Endothelial cell of umbilical vein (primary cell): ENCODE measurements around the gene SPTLC1. TPM values are rescaled to one million over a fixed set of nuclear protein-coding genes. Genes with fewer than 3 reads are reported as not detected.

Experiments
- BruUV-seq: library from RNA; stranded (reverse); fragments of 400-500 nt; replicated peaks from 2 replicates; lab custom pipeline; 2021; lab: Mats Ljungman, UMichigan
- CTCF ChIA-PET: fragments of 300-600, 350-600 bp; sonication (Branson Sonifier 250); formaldehyde crosslinking; loops from one replicate; lab custom pipeline; 2021; ENCODE audit warnings: antibody characterized with exemption, inconsistent platforms; lab: Charles Lee
- POLR2A ChIA-PET: fragments of 300-600, 350-600 bp; sonication (Branson Sonifier 250); formaldehyde crosslinking; loops from one replicate; lab custom pipeline; 2021; ENCODE audit warnings: antibody characterized with exemption, inconsistent platforms; lab: Charles Lee
- DNase-seq: peaks from one replicate; pipeline ENCODE4 v3.0.0-alpha.2; 2011; ENCODE audit warnings: low read depth, low spot score
- FAIRE-seq: peaks from 2 replicates; lab custom pipeline; 2011; peaks lifted over from hg19 to GRCh38; lab: Jason Lieb, UNC
- H2AFZ ChIP-seq: 2 replicates; pipeline ENCODE4 v1.6.0; 2012; ENCODE audit warnings: low read depth, low read length, control low read depth, inconsistent platforms
- H3K27ac ChIP-seq: 2 replicates; pipeline ENCODE4 v1.5.1; 2011; ENCODE audit warnings: low read depth, mild to moderate bottlenecking, control low read depth, low read length, moderate library complexity; ENCODE audit not compliant: insufficient read depth
- H3K27me3 ChIP-seq, 2 experiments: 2 replicates each; pipeline versions ENCODE4 v1.6.0 to v1.6.1; 2011; ENCODE audit warnings: low read length in 2 of 2, mixed read lengths in 1 of 2; ENCODE audit not compliant: control insufficient read depth in 2 of 2, insufficient read depth in 2 of 2
- H3K36me3 ChIP-seq, 2 experiments: 2 replicates in 1 of 2; 3 replicates in 1 of 2; pipeline ENCODE4 v1.5.1; 2011; ENCODE audit warnings: low read length in 2 of 2, mild to moderate bottlenecking in 1 of 2, moderate library complexity in 1 of 2; ENCODE audit not compliant: control insufficient read depth in 2 of 2, insufficient read depth in 2 of 2; ENCODE audit errors: extremely low read depth in 1 of 2
- H3K4me1 ChIP-seq: 3 replicates; pipeline ENCODE4 v1.5.1; 2011; ENCODE audit warnings: mild to moderate bottlenecking, low read length; ENCODE audit not compliant: control insufficient read depth, insufficient read depth; ENCODE audit errors: extremely low read depth
- H3K4me2 ChIP-seq: 2 replicates; pipeline ENCODE4 v1.6.1; 2011; ENCODE audit warnings: low read length, control low read depth, mixed read lengths; ENCODE audit not compliant: insufficient read depth
- H3K4me3 ChIP-seq, 3 experiments: fragments of 200-600 bp in 1 of 3; sonication (generic), shearing (Covaris generic) in 1 of 3; replicated peaks in 1 of 3; 2 replicates each; pipeline ENCODE4 v1.5.1; 2011 to 2016; ENCODE audit warnings: control low read depth in 3 of 3, low read length in 3 of 3, mild to moderate bottlenecking in 2 of 3, inconsistent platforms in 1 of 3, low read depth in 1 of 3, moderate library complexity in 1 of 3; ENCODE audit not compliant: insufficient read depth in 1 of 3
- H3K79me2 ChIP-seq: 2 replicates; pipeline ENCODE4 v1.6.0; 2012; ENCODE audit warnings: low read length, inconsistent platforms; ENCODE audit not compliant: control insufficient read depth, insufficient read depth
- H3K9ac ChIP-seq: replicated peaks from 2 replicates; pipeline ENCODE3; 2011; ENCODE audit warnings: low read length, control low read depth; ENCODE audit not compliant: insufficient read depth; ENCODE audit errors: extremely low read depth
- H3K9me1 ChIP-seq: replicated peaks from 3 replicates; pipeline ENCODE4 v1.6.0; 2011; ENCODE audit warnings: mild to moderate bottlenecking, low read length; ENCODE audit not compliant: control insufficient read depth, insufficient read depth; ENCODE audit errors: extremely low read depth
- H3K9me3 ChIP-seq: replicated peaks from 2 replicates; pipeline ENCODE4 v1.5.1; 2012; ENCODE audit warnings: low read length, inconsistent platforms; ENCODE audit not compliant: control insufficient read depth, insufficient read depth
- H4K20me1 ChIP-seq: replicated peaks from 2 replicates; pipeline ENCODE3; 2011; ENCODE audit warnings: mild to moderate bottlenecking, low read length; ENCODE audit not compliant: control insufficient read depth, insufficient read depth; ENCODE audit errors: extremely low read depth
- EZH2 ChIP-seq: IDR thresholded peaks from 2 replicates; pipeline ENCODE4 v1.6.1; 2012; ENCODE audit warnings: borderline replicate concordance, low read depth, mild to moderate bottlenecking, moderate library complexity, low read length, inconsistent platforms; ENCODE audit not compliant: severe bottlenecking
- FOS ChIP-seq: IDR thresholded peaks from 2 replicates; pipeline ENCODE4 v1.6.1; 2011; ENCODE audit warnings: mild to moderate bottlenecking, low read length, moderate library complexity, borderline replicate concordance; ENCODE audit not compliant: insufficient read depth
- GATA2 ChIP-seq: IDR thresholded peaks from 2 replicates; pipeline ENCODE4 v1.7.0; 2011; ENCODE audit warnings: low read depth, mild to moderate bottlenecking, moderate library complexity, mixed read lengths, low read length; ENCODE audit not compliant: insufficient read length, insufficient read depth
- JUN ChIP-seq: IDR thresholded peaks from 2 replicates; pipeline ENCODE4 v1.6.1; 2011; ENCODE audit warnings: borderline replicate concordance, low read depth; ENCODE audit not compliant: insufficient read length, insufficient read depth
- MAX ChIP-seq: IDR thresholded peaks from 2 replicates; pipeline ENCODE4 v1.6.1; 2011; ENCODE audit not compliant: insufficient read depth, insufficient read length
- MYC ChIP-seq: IDR thresholded peaks from one replicate; pipeline ENCODE4 v1.6.1; 2011; ENCODE audit warnings: mild to moderate bottlenecking, low read depth, low read length
- POLR2A ChIP-seq: IDR thresholded peaks from 2 replicates; pipeline ENCODE4 v1.6.1; 2012; ENCODE audit warnings: low read depth, mild to moderate bottlenecking, control low read depth, low read length
- POLR2AphosphoS5 ChIP-seq: IDR thresholded peaks from 2 replicates; pipeline ENCODE4 v1.6.1; 2012; ENCODE audit warnings: low read depth, mild to moderate bottlenecking, control low read depth, low read length, moderate library complexity; ENCODE audit not compliant: insufficient read depth
- dilution Hi-C: fragments of 300-500 bp; cut with MboI; formaldehyde crosslinking; loops from one replicate; pipeline ENCODE4 v1.15.0; 2019; ENCODE audit warnings: low sequenced_read_pairs; ENCODE audit not compliant: extremely low pct_ligation_motif_present
- intact Hi-C: fragments of 100-400 bp; cut with micrococcal nuclease; formaldehyde crosslinking; loops from one replicate; pipeline ENCODE4 v1.10.0; 2022
- polyA plus RNA-seq, 4 experiments: library from polyadenylated mRNA; depleted of rRNA in 3 of 4; stranded (reverse) in 3 of 4; unstranded in 1 of 4; fragments of >200 nt; gene quantifications; 2 replicates each; pipeline versions ENCODE4 v1.2.1 to v1.2.3, GENCODE V29; 2011 to 2012; ENCODE audit warnings: missing spikeins in 1 of 4
- total RNA-seq: library from RNA; stranded (reverse); gene quantifications from 2 replicates; pipeline ENCODE4 v1.2.3, GENCODE V29; 2021
- TF ChIP-seq, protein P1 (sequence below), 2 donors: IDR thresholded peaks; 1 replicate in 1 of 2; 2 replicates in 1 of 2; pipeline ENCODE4 v1.5.1; 2011; ENCODE audit warnings: low read length in 2 of 2, mild to moderate bottlenecking in 2 of 2, moderate library complexity in 2 of 2, control low read depth in 1 of 2, inconsistent platforms in 1 of 2, low read depth in 1 of 2; ENCODE audit not compliant: insufficient read depth in 1 of 2; ENCODE audit errors: extremely low read depth in 1 of 2

SPTLC1 gene
- total and polyA plus RNA-seq, 2 donors (not counting 3 experiments of a cell fraction or from before 2014, with no cell fraction given), result 35.9 to 68.5 TPM

DNA sequence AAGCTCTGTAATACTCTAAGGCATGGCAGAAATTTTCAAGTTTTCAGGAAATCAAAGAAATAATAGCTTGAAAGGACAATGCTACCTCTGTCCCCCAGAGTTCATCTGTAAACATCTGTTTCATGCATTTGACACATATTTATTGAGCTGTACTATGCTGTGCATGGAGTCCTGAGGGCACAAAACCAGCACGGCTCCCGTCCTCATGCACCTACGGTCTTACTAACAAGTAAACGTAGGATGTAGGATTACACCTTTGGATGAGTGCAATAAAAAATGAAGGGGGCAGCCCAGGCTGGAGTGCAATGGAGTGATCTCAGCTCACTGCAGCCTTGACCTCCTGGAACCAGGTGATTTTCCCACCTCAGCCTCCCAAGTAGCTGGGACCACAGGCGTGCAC lies 81.9 kb downstream of the SPTLC1 start:
- peaks cover 7 to 20% of the 10 kb centered on the region in 2 experiments for H3K36me3 ChIP-seq
- no peak overlapping the region for H3K27ac ChIP-seq
- intact Hi-C loops, result no loop called here
- no peaks in the 10 kb centered on the region for H3K79me2 ChIP-seq
- POLR2A ChIA-PET, result no interaction called here
- no peaks in the 10 kb centered on the region for H4K20me1 ChIP-seq
- TF ChIP-seq POLR2A (no peak), GATA2 (no peak), MYC (no peak), EZH2 (no peak), JUN (no peak), MAX (no peak), FOS (no peak), POLR2AphosphoS5 (no peak)
- TF ChIP-seq, protein P1, sequence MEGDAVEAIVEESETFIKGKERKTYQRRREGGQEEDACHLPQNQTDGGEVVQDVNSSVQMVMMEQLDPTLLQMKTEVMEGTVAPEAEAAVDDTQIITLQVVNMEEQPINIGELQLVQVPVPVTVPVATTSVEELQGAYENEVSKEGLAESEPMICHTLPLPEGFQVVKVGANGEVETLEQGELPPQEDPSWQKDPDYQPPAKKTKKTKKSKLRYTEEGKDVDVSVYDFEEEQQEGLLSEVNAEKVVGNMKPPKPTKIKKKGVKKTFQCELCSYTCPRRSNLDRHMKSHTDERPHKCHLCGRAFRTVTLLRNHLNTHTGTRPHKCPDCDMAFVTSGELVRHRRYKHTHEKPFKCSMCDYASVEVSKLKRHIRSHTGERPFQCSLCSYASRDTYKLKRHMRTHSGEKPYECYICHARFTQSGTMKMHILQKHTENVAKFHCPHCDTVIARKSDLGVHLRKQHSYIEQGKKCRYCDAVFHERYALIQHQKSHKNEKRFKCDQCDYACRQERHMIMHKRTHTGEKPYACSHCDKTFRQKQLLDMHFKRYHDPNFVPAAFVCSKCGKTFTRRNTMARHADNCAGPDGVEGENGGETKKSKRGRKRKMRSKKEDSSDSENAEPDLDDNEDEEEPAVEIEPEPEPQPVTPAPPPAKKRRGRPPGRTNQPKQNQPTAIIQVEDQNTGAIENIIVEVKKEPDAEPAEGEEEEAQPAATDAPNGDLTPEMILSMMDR (IDR thresholded peaks at IDR 0.05; ENCODE audit: extremely low read depth in 1 of 2, insufficient read depth in 1 of 2, low read depth in 1 of 2, low read length in 2 of 2), result no peak
- H3K4me2 ChIP-seq, result no peak overlapping the region
- H3K4me1 ChIP-seq, result no peaks in the 10 kb centered on the region
- CTCF ChIA-PET, result no interaction called here
- H2AFZ ChIP-seq, result no peak overlapping the region
- no peaks in the 10 kb centered on the region for H3K9me1 ChIP-seq
- FAIRE-seq, result no peak
- H3K9me3 ChIP-seq, result no peaks in the 10 kb centered on the region
- dilution Hi-C loops, result no loop called here
- BruUV-seq, result no TSS peak
- no peak overlapping the region for H3K4me3 ChIP-seq
- DNase-seq, result no peak
- no peak overlapping the region for H3K9ac ChIP-seq
- no peaks in the 10 kb centered on the region for H3K27me3 ChIP-seq
